ENCODE measurements around the gene EPHX1.

GRCh38 chr1:225819346-225820192 is 9.6 kb downstream of the EPHX1 start:
- TF ChIP-seq CREB1 (IDR thresholded peaks at IDR 0.05; ENCODE audit: low read depth) (no peak), TAF1 (IDR thresholded peaks at IDR 0.05; ENCODE audit: low read depth) (no peak), CEBPB (IDR thresholded peaks at IDR 0.05) (no peak), RAD21 (IDR thresholded peaks at IDR 0.05; ENCODE audit: low read depth) (no peak), EP300 (IDR thresholded peaks at IDR 0.05; ENCODE audit: borderline replicate concordance) (no peak), USF1 (IDR thresholded peaks at IDR 0.05) (no peak)
- TF ChIP-seq, protein P1, sequence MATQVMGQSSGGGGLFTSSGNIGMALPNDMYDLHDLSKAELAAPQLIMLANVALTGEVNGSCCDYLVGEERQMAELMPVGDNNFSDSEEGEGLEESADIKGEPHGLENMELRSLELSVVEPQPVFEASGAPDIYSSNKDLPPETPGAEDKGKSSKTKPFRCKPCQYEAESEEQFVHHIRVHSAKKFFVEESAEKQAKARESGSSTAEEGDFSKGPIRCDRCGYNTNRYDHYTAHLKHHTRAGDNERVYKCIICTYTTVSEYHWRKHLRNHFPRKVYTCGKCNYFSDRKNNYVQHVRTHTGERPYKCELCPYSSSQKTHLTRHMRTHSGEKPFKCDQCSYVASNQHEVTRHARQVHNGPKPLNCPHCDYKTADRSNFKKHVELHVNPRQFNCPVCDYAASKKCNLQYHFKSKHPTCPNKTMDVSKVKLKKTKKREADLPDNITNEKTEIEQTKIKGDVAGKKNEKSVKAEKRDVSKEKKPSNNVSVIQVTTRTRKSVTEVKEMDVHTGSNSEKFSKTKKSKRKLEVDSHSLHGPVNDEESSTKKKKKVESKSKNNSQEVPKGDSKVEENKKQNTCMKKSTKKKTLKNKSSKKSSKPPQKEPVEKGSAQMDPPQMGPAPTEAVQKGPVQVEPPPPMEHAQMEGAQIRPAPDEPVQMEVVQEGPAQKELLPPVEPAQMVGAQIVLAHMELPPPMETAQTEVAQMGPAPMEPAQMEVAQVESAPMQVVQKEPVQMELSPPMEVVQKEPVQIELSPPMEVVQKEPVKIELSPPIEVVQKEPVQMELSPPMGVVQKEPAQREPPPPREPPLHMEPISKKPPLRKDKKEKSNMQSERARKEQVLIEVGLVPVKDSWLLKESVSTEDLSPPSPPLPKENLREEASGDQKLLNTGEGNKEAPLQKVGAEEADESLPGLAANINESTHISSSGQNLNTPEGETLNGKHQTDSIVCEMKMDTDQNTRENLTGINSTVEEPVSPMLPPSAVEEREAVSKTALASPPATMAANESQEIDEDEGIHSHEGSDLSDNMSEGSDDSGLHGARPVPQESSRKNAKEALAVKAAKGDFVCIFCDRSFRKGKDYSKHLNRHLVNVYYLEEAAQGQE (IDR thresholded peaks at IDR 0.05; ENCODE audit: low read depth), result no peak
- TF ChIP-seq, protein P2, sequence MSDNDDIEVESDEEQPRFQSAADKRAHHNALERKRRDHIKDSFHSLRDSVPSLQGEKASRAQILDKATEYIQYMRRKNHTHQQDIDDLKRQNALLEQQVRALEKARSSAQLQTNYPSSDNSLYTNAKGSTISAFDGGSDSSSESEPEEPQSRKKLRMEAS (IDR thresholded peaks at IDR 0.05), result no peak
